Measurements from ENCODE around the gene RPAP2.

RPAP2 gene

GRCh38 chr1:92447033-92447681 lies 148.3 kb downstream of the RPAP2 start:
- no peak for DNase-seq

DNA sequence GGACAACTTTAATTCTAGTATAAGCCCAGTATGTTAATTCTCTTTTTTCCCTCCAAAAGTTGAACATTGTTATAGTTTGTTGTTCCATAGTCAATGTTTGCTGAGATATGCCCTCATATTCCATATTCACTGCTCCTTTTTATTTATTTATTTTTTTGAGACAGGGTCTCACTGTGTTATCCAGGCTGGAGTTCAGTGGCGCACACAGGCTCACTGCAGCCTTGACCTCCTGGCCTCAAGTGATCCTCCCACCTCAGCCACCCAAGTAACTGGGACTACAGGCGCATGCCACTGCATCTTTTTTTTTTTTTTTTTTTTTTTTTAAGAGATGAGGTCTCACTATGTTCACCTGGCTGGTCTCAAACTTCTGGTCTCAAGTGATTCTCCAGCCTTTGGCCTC lies 149.1 kb downstream of the RPAP2 start:
- no peak for DNase-seq
